H9 (cell line): ENCODE data around the gene OXTR. TPM values are rescaled to one million over a fixed set of nuclear protein-coding genes. Genes with fewer than 3 reads are reported as not detected.

Source experiments
- DNase-seq: peaks from one replicate; pipeline ENCODE4 v3.0.0-alpha.2; 2017
- H2AFZ ChIP-seq: one replicate; pipeline ENCODE4 v1.6.1; 2013; ENCODE audit warnings: mild to moderate bottlenecking, low read length, control low read depth, moderate library complexity
- H2AK5ac ChIP-seq: 2 replicates; pipeline ENCODE4 v1.6.1; 2013; ENCODE audit warnings: low read length, control low read depth, mixed read lengths; ENCODE audit not compliant: insufficient read length
- H2BK120ac ChIP-seq: one replicate; pipeline ENCODE4 v1.6.1; 2013; ENCODE audit warnings: low read depth, mild to moderate bottlenecking, low read length, control low read depth, inconsistent platforms; ENCODE audit not compliant: poor library complexity, severe bottlenecking
- H2BK12ac ChIP-seq: 2 replicates; pipeline ENCODE4 v1.6.1; 2013; ENCODE audit warnings: low read length, control low read depth, mixed read lengths, low read depth; ENCODE audit not compliant: insufficient read length
- H2BK15ac ChIP-seq: 2 replicates; pipeline ENCODE4 v1.6.1; 2013; ENCODE audit warnings: low read depth, low read length, control low read depth
- H2BK20ac ChIP-seq: one replicate; pipeline ENCODE4 v1.6.1; 2013; ENCODE audit warnings: low read depth, mild to moderate bottlenecking, low read length, control low read depth, inconsistent platforms; ENCODE audit not compliant: poor library complexity, severe bottlenecking
- H2BK5ac ChIP-seq: 2 replicates; pipeline ENCODE4 v1.6.1; 2013; ENCODE audit warnings: low read length, control low read depth, mixed read lengths; ENCODE audit not compliant: insufficient read length
- H3K14ac ChIP-seq: 2 replicates; pipeline ENCODE4 v1.6.1; 2013; ENCODE audit warnings: low read length, control low read depth; ENCODE audit not compliant: insufficient read depth
- H3K18ac ChIP-seq: 2 replicates; pipeline ENCODE4 v1.6.1; 2013; ENCODE audit warnings: low read depth, mild to moderate bottlenecking, mixed read lengths, low read length, control low read depth; ENCODE audit not compliant: insufficient read length
- H3K23ac ChIP-seq: 2 replicates; pipeline ENCODE4 v1.6.1; 2013; ENCODE audit warnings: low read length, control low read depth, mixed read lengths, low read depth; ENCODE audit not compliant: insufficient read length
- H3K23me2 ChIP-seq: 2 replicates; pipeline ENCODE4 v1.6.1; 2013; ENCODE audit warnings: low read depth, mild to moderate bottlenecking, mixed read lengths, low read length, control low read depth; ENCODE audit not compliant: insufficient read length, poor library complexity, severe bottlenecking
- H3K27ac ChIP-seq: 2 replicates; pipeline ENCODE4 v1.5.1; 2013; ENCODE audit warnings: low read length, control low read depth, mixed read lengths, low read depth; ENCODE audit not compliant: insufficient read length
- H3K27me3 ChIP-seq: 2 replicates; pipeline ENCODE4 v1.6.1; 2013; ENCODE audit warnings: low read length, control low read depth, inconsistent platforms; ENCODE audit not compliant: insufficient read depth
- H3K4ac ChIP-seq: 2 replicates; pipeline ENCODE4 v1.6.1; 2013; ENCODE audit warnings: low read depth, mild to moderate bottlenecking, control low read depth, inconsistent platforms, low read length, moderate library complexity
- H3K4me1 ChIP-seq: 2 replicates; pipeline ENCODE4 v1.6.1; 2013; ENCODE audit warnings: low read length, control low read depth, inconsistent platforms; ENCODE audit not compliant: insufficient read depth
- H3K4me2 ChIP-seq: 2 replicates; pipeline ENCODE4 v1.6.1; 2013; ENCODE audit warnings: low read length, control low read depth, mixed read lengths; ENCODE audit not compliant: insufficient read length, insufficient read depth
- H3K56ac ChIP-seq: 2 replicates; pipeline ENCODE4 v1.6.1; 2013; ENCODE audit warnings: low read depth, mild to moderate bottlenecking, mixed read lengths, low read length, control low read depth; ENCODE audit not compliant: insufficient read length
- H3K79me1 ChIP-seq: 2 replicates; pipeline ENCODE4 v1.6.1; 2013; ENCODE audit warnings: low read depth, mild to moderate bottlenecking, moderate library complexity, low read length, control low read depth, inconsistent platforms; ENCODE audit not compliant: insufficient read depth, poor library complexity, severe bottlenecking
- H3K79me2 ChIP-seq: 2 replicates; pipeline ENCODE4 v1.6.1; 2013; ENCODE audit warnings: low read length, control low read depth, inconsistent platforms; ENCODE audit not compliant: insufficient read depth
- H3K9ac ChIP-seq: 2 replicates; pipeline ENCODE4 v1.6.1; 2013; ENCODE audit warnings: low read length, control low read depth, mixed read lengths; ENCODE audit not compliant: insufficient read length; ENCODE audit errors: extremely low read depth
- H3K9me3 ChIP-seq: one replicate; pipeline ENCODE4 v1.6.1; 2013; ENCODE audit warnings: low read depth, low read length, inconsistent platforms; ENCODE audit not compliant: control insufficient read depth
- H3T11ph ChIP-seq: one replicate; pipeline ENCODE4 v1.6.1; 2013; ENCODE audit warnings: mild to moderate bottlenecking, low read length, control low read depth, inconsistent platforms
- H4K20me1 ChIP-seq: one replicate; pipeline ENCODE4 v1.6.1; 2013; ENCODE audit not compliant: control insufficient read depth, insufficient read length, insufficient read depth
- H4K5ac ChIP-seq: 2 replicates; pipeline ENCODE4 v1.6.1; 2013; ENCODE audit warnings: low read depth, mild to moderate bottlenecking, mixed read lengths, low read length, control low read depth; ENCODE audit not compliant: insufficient read length
- H4K8ac ChIP-seq: replicated peaks from 2 replicates; pipeline ENCODE4 v1.6.1; 2013; ENCODE audit warnings: low read length, control low read depth, mixed read lengths, low read depth; ENCODE audit not compliant: insufficient read length
- H4K91ac ChIP-seq: 2 replicates; pipeline ENCODE4 v1.6.1; 2013; ENCODE audit warnings: low read depth, mild to moderate bottlenecking, moderate library complexity, mixed read lengths, low read length, control low read depth; ENCODE audit not compliant: insufficient read length
- H3K27ac Mint-ChIP-seq, 3 experiments: 2 replicates in 2 of 3; 3 replicates in 1 of 3; pipeline ENCODE4 v1.8.0; 2020 to 2021; ENCODE audit warnings: mixed read lengths in 3 of 3, mild to moderate bottlenecking in 1 of 3, moderate library complexity in 1 of 3
- H3K27me3 Mint-ChIP-seq: 2 replicates; pipeline ENCODE4 v1.8.0; 2021; ENCODE audit warnings: low read depth, mild to moderate bottlenecking, moderate library complexity, mixed read lengths
- H3K36me3 Mint-ChIP-seq, 3 experiments: 2 replicates in 2 of 3; 3 replicates in 1 of 3; pipeline ENCODE4 v1.8.0; 2020 to 2021; ENCODE audit warnings: low read depth in 3 of 3, mixed read lengths in 3 of 3; ENCODE audit not compliant: insufficient read depth in 1 of 3
- H3K4me1 Mint-ChIP-seq, 2 experiments: 2 replicates each; pipeline ENCODE4 v1.8.0; 2020; ENCODE audit warnings: mixed read lengths in 2 of 2
- H3K4me3 Mint-ChIP-seq, 2 experiments: 2 replicates in 1 of 2; 3 replicates in 1 of 2; pipeline ENCODE4 v1.8.0; 2020 to 2021; ENCODE audit warnings: mild to moderate bottlenecking in 2 of 2, mixed read lengths in 2 of 2, moderate library complexity in 1 of 2
- H3K9me3 Mint-ChIP-seq, 2 experiments: 2 replicates in 1 of 2; 3 replicates in 1 of 2; pipeline ENCODE4 v1.8.0; 2020; ENCODE audit warnings: mild to moderate bottlenecking in 2 of 2, mixed read lengths in 2 of 2, moderate library complexity in 1 of 2
- WGBS: extraction: QIAGEN DNeasy Blood & Tissue Kit; methylation state at CpG from one replicate; pipeline ENCODE4 v1.1.7; 2013; ENCODE audit warnings: missing lambda C conversion rate, low lambda C conversion rate, mixed read lengths; ENCODE audit not compliant: insufficient read length; ENCODE audit errors: extremely low coverage; 5-methylcytosine and 5-hydroxymethylcytosine counted together
- total RNA-seq: library from RNA; stranded (reverse); gene quantifications from 2 replicates; pipeline ENCODE4 v1.2.1, GENCODE V29; 2021
- TF ChIP-seq, protein P1 (sequence below): fragments of 200-600 bp; sonication (generic); conservative IDR thresholded peaks from 3 replicates; pipeline ENCODE4 v1.8.0; 2021; ENCODE audit warnings: antibody characterized with exemption, mild to moderate bottlenecking

OXTR gene
- total RNA-seq, 1 experiment from 2014 or later, result 1.7 TPM

DNA sequence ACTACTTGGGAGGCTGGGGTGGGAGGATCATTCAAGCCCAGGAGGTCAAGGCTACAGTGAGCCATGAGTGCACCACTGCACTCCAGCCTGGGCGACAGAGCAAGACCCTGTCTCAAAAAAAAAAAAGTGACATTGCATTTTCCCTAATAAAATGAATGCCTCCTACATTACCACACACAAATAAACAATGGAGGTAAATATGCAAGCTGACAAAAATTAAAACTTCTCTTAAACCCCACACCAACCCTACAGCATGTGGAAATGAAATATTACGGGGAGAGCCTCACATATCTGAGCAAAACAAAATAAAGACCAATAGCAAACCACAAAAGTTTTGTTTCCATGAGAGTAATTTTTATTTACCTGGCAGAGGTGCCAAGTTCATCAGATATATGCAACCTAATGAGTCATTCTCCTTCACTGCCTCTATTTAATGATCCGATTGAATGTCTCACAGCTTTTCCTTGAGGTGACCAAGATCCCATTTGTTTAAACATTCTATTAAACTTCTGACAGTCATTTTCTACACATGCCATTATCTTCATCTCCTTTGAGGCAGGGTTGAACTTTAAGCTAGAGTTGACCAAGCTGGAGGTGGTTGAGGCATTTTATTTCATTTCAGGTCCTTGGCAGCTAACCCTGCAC is 45.2 kb downstream of the OXTR start:
- H2BK12ac ChIP-seq, result no peak overlapping the region
- no peak for DNase-seq
- H2AK5ac ChIP-seq, result no peak overlapping the region
- H4K5ac ChIP-seq, result no peak overlapping the region
- WGBS, result no CpG with 5 or more reads among the region's 3 CpGs
- TF ChIP-seq, protein P1, sequence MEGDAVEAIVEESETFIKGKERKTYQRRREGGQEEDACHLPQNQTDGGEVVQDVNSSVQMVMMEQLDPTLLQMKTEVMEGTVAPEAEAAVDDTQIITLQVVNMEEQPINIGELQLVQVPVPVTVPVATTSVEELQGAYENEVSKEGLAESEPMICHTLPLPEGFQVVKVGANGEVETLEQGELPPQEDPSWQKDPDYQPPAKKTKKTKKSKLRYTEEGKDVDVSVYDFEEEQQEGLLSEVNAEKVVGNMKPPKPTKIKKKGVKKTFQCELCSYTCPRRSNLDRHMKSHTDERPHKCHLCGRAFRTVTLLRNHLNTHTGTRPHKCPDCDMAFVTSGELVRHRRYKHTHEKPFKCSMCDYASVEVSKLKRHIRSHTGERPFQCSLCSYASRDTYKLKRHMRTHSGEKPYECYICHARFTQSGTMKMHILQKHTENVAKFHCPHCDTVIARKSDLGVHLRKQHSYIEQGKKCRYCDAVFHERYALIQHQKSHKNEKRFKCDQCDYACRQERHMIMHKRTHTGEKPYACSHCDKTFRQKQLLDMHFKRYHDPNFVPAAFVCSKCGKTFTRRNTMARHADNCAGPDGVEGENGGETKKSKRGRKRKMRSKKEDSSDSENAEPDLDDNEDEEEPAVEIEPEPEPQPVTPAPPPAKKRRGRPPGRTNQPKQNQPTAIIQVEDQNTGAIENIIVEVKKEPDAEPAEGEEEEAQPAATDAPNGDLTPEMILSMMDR, result no peak
- no peak overlapping the region for H3K56ac ChIP-seq
- no peak overlapping the region for H3T11ph ChIP-seq
- H3K18ac ChIP-seq, result no peak overlapping the region
- no peak overlapping the region for H3K9ac ChIP-seq
- peaks cover 78% of the 10 kb centered on the region for H3K27me3 Mint-ChIP-seq
- H3K27ac Mint-ChIP-seq, result no peak overlapping the region
- H2BK20ac ChIP-seq, result no peak overlapping the region
- no peaks in the 10 kb centered on the region for H3K79me2 ChIP-seq
- no peaks in the 10 kb centered on the region for H3K9me3 ChIP-seq
- H2BK5ac ChIP-seq, result no peak overlapping the region
- no peak overlapping the region for H3K4ac ChIP-seq
- no peak overlapping the region for H2BK120ac ChIP-seq
- no peak overlapping the region for H2BK15ac ChIP-seq
- no peak overlapping the region for H4K91ac ChIP-seq
- H3K23me2 ChIP-seq, result no peaks in the 10 kb centered on the region
- H3K79me1 ChIP-seq, result no peaks in the 10 kb centered on the region
- no peak overlapping the region for H3K27ac ChIP-seq
- no peaks in the 10 kb centered on the region for H4K20me1 ChIP-seq
- no peak overlapping the region for H3K4me2 ChIP-seq
- no peak overlapping the region for H2AFZ ChIP-seq
- H3K23ac ChIP-seq, result no peak overlapping the region
- H3K4me1 Mint-ChIP-seq, result peaks cover 17 to 20% of the 10 kb centered on the region in 2 experiments
- no peak overlapping the region for H3K14ac ChIP-seq
- H3K36me3 Mint-ChIP-seq, result no peaks in the 10 kb centered on the region
- no peak overlapping the region for H3K4me3 Mint-ChIP-seq
- H3K27me3 ChIP-seq, result no peaks in the 10 kb centered on the region
- H3K9me3 Mint-ChIP-seq, result peaks cover 3 to 4% of the 10 kb centered on the region in 2 experiments; a peak in 4 of 5 replicates
- H4K8ac ChIP-seq, result no peak overlapping the region
- no peaks in the 10 kb centered on the region; the same call in 1 of the 2 replicates for H3K4me1 ChIP-seq
